HG03135 (cell line): Measurements from ENCODE around the gene ZNF341.

Experiments
- ATAC-seq: cut with Tn5 transposase; IDR thresholded peaks from one replicate; pipeline ENCODE4 v1.9.1; 2021; ENCODE audit warnings: mild to moderate bottlenecking, moderate library complexity; ENCODE audit not compliant: unreplicated experiment

Gene ZNF341

GRCh38 chr20:33821270-33821836, 89.6 kb downstream of the ZNF341 start:
- no peak for ATAC-seq

DNA sequence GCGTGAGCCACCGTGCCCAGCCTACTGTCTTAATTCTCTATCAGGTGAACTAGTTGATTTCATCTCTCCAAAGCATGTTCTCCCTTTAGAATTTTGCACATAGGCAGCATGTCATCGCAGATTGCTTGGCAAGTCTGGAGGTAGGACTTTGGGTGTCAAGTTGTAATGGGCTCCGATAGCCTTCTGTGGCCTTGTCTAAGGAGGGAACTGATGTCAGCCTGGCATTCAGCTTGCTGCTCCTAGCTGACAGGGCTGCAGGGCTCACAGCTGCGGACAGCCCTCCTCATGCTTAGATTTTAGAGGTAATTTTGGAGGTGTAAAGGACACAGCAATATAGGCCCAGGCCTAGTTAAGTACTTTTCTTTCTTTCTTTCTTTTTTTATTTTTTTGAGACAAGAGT, 90.6 kb downstream of the ZNF341 start:
- no peak for ATAC-seq

- ATAC-seq, result no peak
These were observed 91.2 kb downstream of the ZNF341 start for GRCh38 chr20:33822991-33823390.

GRCh38 chr20:33824852-33825251, 93.1 kb downstream of the ZNF341 start:
- no peak for ATAC-seq

GRCh38 chr20:33825340-33826269, 93.8 kb downstream of the ZNF341 start:
- no peak for ATAC-seq

GRCh38 chr20:33826270-33826897, 94.6 kb downstream of the ZNF341 start:
- ATAC-seq, result no peak

DNA sequence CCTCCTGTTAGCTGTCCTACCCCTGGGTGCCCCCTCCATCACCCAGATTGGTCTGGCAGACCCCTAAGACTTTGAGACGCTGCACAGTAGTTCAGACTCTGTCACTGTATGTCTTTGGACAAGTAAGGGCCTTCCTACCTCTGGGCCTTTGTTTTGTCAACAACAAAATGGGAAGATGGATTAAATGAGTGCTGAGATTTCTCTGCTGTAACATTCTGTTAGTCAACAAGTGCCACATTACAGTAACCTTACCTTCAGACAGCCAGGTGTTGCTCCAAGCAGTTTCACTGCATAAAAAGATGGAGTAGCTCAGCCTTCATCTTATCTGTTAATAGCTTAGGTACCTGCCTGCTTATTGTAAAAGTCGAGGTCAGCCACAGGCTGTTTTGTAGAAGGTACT, 95.3 kb downstream of the ZNF341 start:
- ATAC-seq, result no peak

GRCh38 chr20:33827634-33828325, 96.0 kb downstream of the ZNF341 start:
- ATAC-seq, result no peak

GRCh38 chr20:33828326-33828844, 96.6 kb downstream of the ZNF341 start:
- no peak for ATAC-seq

DNA sequence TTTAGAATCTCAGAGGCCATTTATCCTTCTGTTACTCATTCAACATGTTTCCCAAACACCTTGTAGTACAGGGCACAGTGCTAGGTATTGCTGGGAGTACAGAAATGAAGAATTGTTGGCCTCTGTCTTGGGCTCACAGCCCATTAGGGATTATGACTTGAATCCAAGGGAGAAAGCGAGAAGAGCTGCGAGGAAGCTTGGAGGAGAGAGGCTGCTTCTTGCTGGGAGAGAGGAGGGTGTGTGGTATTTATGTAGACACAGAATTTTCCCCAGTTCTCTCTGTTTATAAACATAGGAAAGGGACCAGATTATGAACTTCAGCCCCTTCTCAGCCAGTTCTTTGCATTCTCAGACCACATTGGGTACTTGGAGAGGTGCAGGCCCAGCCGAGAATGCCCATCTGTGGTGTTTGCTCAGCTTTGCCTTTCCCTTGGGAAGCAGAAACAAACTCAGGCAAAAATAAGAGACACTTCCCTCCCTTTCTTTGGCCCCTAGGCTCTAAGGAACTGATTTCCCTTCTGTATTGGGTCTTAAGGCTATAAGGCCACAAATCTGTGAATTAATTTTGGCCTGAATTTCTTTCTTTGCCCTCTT, 97.3 kb downstream of the ZNF341 start:
- no peak for ATAC-seq

GRCh38 chr20:33829636-33830035, 97.8 kb downstream of the ZNF341 start:
- no peak for ATAC-seq

DNA sequence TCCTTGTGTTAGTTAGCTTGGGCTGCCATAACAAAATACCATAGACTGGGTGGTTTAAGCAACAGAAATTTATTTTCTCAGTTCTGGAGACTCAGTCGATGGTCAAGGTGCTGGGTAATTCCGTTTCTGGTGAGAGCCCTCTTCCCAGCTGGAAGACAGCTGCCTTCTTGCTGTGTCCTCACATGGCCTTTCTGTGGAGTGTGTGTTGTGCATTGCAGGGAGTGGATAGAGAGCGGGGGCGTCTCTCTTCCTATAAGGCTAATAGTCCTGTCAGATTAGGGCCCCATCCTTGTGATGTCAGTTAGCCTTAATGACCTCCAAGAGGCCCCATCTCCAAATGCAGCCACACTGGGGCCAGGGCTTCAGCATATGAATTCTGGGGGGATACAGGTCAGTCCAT, 98.6 kb downstream of the ZNF341 start:
- ATAC-seq, result no peak

DNA sequence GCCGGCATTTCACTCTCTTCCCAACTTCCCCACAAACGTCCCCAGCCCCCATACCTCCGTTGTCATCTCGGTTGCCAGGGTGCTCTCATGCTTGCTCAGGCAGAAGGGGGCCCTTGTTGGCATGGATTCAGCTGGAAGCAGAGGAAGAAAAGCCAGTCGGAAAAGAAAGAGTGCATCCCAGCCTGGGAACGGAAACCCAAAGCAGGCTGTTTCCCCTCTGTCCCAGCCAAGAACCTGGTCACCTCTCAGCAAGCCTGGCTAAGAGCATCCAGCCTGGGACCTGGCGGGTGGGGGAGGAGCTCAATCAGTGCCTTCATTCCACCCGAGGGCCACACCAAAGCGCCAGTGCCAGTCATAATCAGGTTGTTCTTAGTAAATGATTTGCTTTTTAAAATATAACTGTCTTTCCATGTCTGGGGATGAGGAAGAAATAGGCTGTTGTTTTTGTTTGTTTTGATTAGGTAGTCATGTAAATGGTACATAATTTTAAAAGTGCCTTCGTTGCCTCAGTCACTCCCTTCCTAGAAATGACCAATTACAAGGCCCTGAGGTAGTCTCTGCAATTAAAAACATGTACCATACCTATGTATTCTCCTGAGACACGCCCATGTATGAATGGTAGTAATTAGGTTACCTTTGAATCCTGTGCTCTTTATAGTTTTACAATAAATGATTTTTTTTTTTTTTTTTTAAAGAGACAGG, 100.5 kb downstream of the ZNF341 start:
- ATAC-seq, result no peak

GRCh38 chr20:33833333-33833732, 101.5 kb downstream of the ZNF341 start:
- ATAC-seq, result no peak

GRCh38 chr20:33835615-33836172, 103.9 kb downstream of the ZNF341 start:
- no peak for ATAC-seq

DNA sequence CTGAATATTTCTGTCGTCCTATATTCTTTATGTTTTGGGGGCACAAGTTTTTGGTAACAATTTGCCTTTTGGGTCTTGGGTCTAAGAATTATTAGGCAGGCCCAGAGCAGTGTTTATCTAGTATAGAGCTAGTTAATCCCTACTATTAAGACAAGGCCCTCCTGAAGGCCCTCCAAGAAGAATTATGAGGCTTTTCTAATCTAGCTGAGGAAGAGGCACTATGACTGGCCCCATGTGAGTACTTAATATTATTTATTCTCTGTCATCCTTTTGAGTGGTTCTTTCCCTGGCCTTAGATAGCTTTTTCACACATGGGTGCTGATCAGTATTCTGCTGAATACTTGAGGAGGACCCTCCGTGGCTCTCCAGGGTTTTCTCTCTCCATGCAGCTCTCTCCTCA, 104.5 kb downstream of the ZNF341 start:
- no peak for ATAC-seq

DNA sequence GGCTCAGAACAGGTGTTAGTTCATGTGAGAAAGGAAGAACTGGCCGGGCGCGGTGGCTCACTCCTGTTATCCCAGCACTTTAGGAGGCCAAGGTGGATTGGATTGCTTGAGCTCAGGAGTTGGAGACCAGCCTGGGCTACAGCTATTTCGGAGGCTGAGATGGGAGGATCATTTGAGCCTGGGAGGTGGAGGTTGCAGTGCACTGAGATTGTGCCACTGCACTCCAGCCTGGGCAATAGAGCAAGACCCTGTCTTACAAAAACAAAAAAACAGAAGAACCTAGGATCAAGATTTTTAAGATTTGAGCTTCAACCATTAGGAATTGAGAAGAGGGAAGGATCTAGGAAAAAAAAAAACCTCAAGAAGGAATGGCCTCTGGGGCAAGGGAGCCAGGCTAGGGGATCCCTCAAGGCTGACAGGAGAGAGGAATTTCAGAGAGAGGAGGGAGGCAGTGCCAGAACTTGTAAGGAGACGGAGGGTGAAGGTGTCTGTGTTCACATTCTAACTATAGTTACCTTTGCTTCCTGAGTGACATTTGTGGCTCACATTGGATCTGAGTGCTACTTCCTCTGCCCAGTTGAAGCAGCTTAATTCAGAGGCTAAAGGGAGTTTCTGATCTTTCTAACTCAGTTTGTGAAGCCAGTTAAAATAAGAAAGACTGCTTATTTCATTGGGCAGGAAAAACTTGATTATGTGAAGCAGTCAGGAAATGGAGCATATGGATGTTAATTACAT, 105.5 kb downstream of the ZNF341 start:
- ATAC-seq, result no peak

GRCh38 chr20:33838035-33838864, 106.5 kb downstream of the ZNF341 start:
- no peak for ATAC-seq
